Peyer's patch (tissue), 4 donors: ENCODE data around the gene CTSL.

Experiments used
- CTCF ChIP-seq, 6 experiments: fragments of 450-650 bp in 4 of 6; fragments of 200-600 bp in 2 of 6; sonication (generic) in 1 of 6; IDR thresholded peaks; one replicate each; pipeline ENCODE4 v1.5.1; 2017 to 2019; ENCODE audit warnings: antibody characterized with exemption in 6 of 6, mild to moderate bottlenecking in 3 of 6, moderate library complexity in 1 of 6
- POLR2A ChIP-seq, 2 donors: fragments of 450-650 bp; IDR thresholded peaks; one replicate each; pipeline ENCODE4 v1.5.1; 2017; ENCODE audit warnings: antibody characterized with exemption in 2 of 2, mild to moderate bottlenecking in 2 of 2, moderate library complexity in 2 of 2

- TF ChIP-seq CTCF (IDR thresholded peaks at IDR 0.05) (no peak), POLR2A (IDR thresholded peaks at IDR 0.05) (no peak)
Measured at GRCh38 chr9:87778996-87779395, 53.1 kb downstream of the CTSL start.
